Transverse colon (tissue), 4 donors: Measurements from ENCODE around the gene MS4A18. TPM values are rescaled to one million over a fixed set of nuclear protein-coding genes. Genes with fewer than 3 reads are reported as not detected.
A peak's percentile ranks its signal among the peaks of the same experiment; 100 is the strongest.

Source experiments
- DNase-seq: peaks from one replicate; pipeline ENCODE4 v3.0.0-alpha.2; 2019
- H3K27ac ChIP-seq, 4 donors: fragments of 200-600 bp; sonication (generic); 2 replicates each; pipeline ENCODE4 v1.5.1; 2016 to 2018; ENCODE audit warnings: inconsistent platforms in 4 of 4
- H3K27me3 ChIP-seq: fragments of 200-600 bp; sonication (generic); 2 replicates; pipeline ENCODE4 v1.5.1; 2017; ENCODE audit warnings: inconsistent platforms
- H3K36me3 ChIP-seq, 4 donors: fragments of 200-600 bp; sonication (generic); 2 replicates each; pipeline ENCODE4 v1.5.1; 2017 to 2019; ENCODE audit warnings: inconsistent platforms in 4 of 4
- H3K4me1 ChIP-seq, 4 donors: fragments of 200-600 bp; sonication (generic); 2 replicates each; pipeline ENCODE4 v1.5.1; 2017 to 2020; ENCODE audit warnings: inconsistent platforms in 4 of 4
- H3K4me3 ChIP-seq, 4 donors: fragments of 200-600 bp; sonication (generic); 1 replicate in 1 of 4; 2 replicates in 3 of 4; pipeline versions ENCODE4 v1.5.1 to v1.6.1; 2017 to 2019; ENCODE audit warnings: inconsistent platforms in 4 of 4
- H3K9me3 ChIP-seq, 2 donors: fragments of 200-600 bp; sonication (generic); 2 replicates each; pipeline ENCODE4 v1.5.1; 2017 to 2019; ENCODE audit warnings: inconsistent platforms in 2 of 2
- CTCF ChIP-seq, 5 experiments: fragments of 200-600 bp in 3 of 5; fragments of 450-650 bp in 2 of 5; sonication (generic) in 3 of 5; IDR thresholded peaks; 1 replicate in 2 of 5; 2 replicates in 3 of 5; pipeline ENCODE4 v1.5.1; 2016 to 2017; ENCODE audit warnings: antibody characterized with exemption in 5 of 5, inconsistent platforms in 3 of 5, mild to moderate bottlenecking in 2 of 5, moderate library complexity in 1 of 5
- EP300 ChIP-seq: sonication (generic); formaldehyde crosslinking; IDR thresholded peaks from one replicate; pipeline ENCODE4 v1.6.1; 2017; ENCODE audit warnings: antibody characterized with exemption, low read depth
- POLR2A ChIP-seq: fragments of 450-650 bp; IDR thresholded peaks from one replicate; pipeline ENCODE4 v1.6.1; 2016; ENCODE audit warnings: antibody characterized with exemption, mild to moderate bottlenecking, moderate library complexity
- POLR2AphosphoS5 ChIP-seq, 3 donors: sonication (generic); formaldehyde crosslinking; IDR thresholded peaks; one replicate each; pipeline ENCODE4 v1.6.1; 2016; ENCODE audit warnings: antibody characterized with exemption in 3 of 3
- WGBS, 2 donors: methylation state at CpG; one replicate each; pipeline ENCODE4 v1.1.5; 2018; ENCODE audit warnings: low coverage in 1 of 2; 5-methylcytosine and 5-hydroxymethylcytosine counted together
- in situ Hi-C, 4 donors: fragments of 200-750 bp; cut with MboI; loops; one replicate each; pipeline versions ENCODE4 v1.15.0 to v1.15.1; 2017; ENCODE audit warnings: low sequenced_read_pairs in 3 of 4, low pct_ligation_motif_present in 1 of 4, low pct_unique_long_range_greater_than_20kb in 1 of 4
- intact Hi-C: fragments of 100-400 bp; cut with DNase I; formaldehyde crosslinking; loops from one replicate; pipeline ENCODE4 v1.15.1; 2023; ENCODE audit warnings: low total_unique reads
- total RNA-seq, 4 donors: library from RNA; depleted of rRNA; stranded (reverse); fragments of >200 nt; gene quantifications; one replicate each; pipeline ENCODE4 v1.1.0, GENCODE V29; 2016

The MS4A18 gene
- total RNA-seq, 4 donors from 2014 or later: not detected

- H3K4me3 ChIP-seq: no peak overlapping the region
- H3K9me3 ChIP-seq: no peaks in the 10 kb centered on the region
- peaks cover 5% of the 10 kb centered on the region for H3K27me3 ChIP-seq
- DNase-seq: no peak
- no peaks in the 10 kb centered on the region for H3K4me1 ChIP-seq
- in situ Hi-C loops (no loop called here), intact Hi-C loops (no loop called here)
- H3K27ac ChIP-seq: no peak overlapping the region
- H3K36me3 ChIP-seq: no peaks in the 10 kb centered on the region
- 68% methylated on average over 11 of the region's 11 CpGs; no CpG with 5 or more reads in 1 of the 2 donors for WGBS, 2 donors
- no peak for TF ChIP-seq POLR2A
- peak in 4 of 5 experiments; percentile 29 to 44 (median 39) for TF ChIP-seq CTCF (IDR thresholded peaks at IDR 0.05)
Observed at GRCh38 chr11:60762851-60763691, 38.6 kb downstream of the MS4A18 start.

- Histone ChIP-seq H3K4me1 (no peaks in the 10 kb centered on the region), H3K27ac (no peak overlapping the region), H3K4me3 (no peak overlapping the region), H3K27me3 (peaks cover 5% of the 10 kb centered on the region), H3K36me3 (no peaks in the 10 kb centered on the region), H3K9me3 (no peaks in the 10 kb centered on the region)
- 78 to 84% methylated on average over 2 to 11 of the region's 11 CpGs for WGBS, 2 donors
- no peak for DNase-seq
- TF ChIP-seq EP300: no peak
- in situ Hi-C loops: no loop called here
- intact Hi-C loops: no loop called here
Observed at GRCh38 chr11:60763692-60764369, 39.3 kb downstream of the MS4A18 start.

GRCh38 chr11:60764879-60765278, 40.4 kb downstream of the MS4A18 start:
- DNase-seq: no peak
- Histone ChIP-seq H3K27me3 (peaks cover 5% of the 10 kb centered on the region), H3K9me3 (no peaks in the 10 kb centered on the region), H3K27ac (no peak overlapping the region), H3K4me1 (no peaks in the 10 kb centered on the region), H3K4me3 (no peak overlapping the region), H3K36me3 (no peaks in the 10 kb centered on the region)
- TF ChIP-seq POLR2A: no peak
- TF ChIP-seq EP300: no peak
- TF ChIP-seq CTCF (IDR thresholded peaks at IDR 0.05): no peak
- no peak for TF ChIP-seq POLR2AphosphoS5 (IDR thresholded peaks at IDR 0.05)
- intact Hi-C loops (no loop called here), in situ Hi-C loops (no loop called here)
- WGBS, 2 donors: 14 to 17% methylated on average over 1 of the region's 1 CpG

- no peaks in the 10 kb centered on the region for H3K9me3 ChIP-seq
- H3K4me3 ChIP-seq: no peak overlapping the region
- intact Hi-C loops (no loop called here), in situ Hi-C loops (no loop called here)
- DNase-seq: no peak
- 74 to 82% methylated on average over 2 to 5 of the region's 5 CpGs for WGBS, 2 donors
- peaks cover 5% of the 10 kb centered on the region for H3K27me3 ChIP-seq
- H3K4me1 ChIP-seq: no peaks in the 10 kb centered on the region
- H3K27ac ChIP-seq: no peak overlapping the region
- no peaks in the 10 kb centered on the region for H3K36me3 ChIP-seq
- no peak for TF ChIP-seq POLR2A
- no peak for TF ChIP-seq CTCF (IDR thresholded peaks at IDR 0.05)
- TF ChIP-seq POLR2AphosphoS5 (IDR thresholded peaks at IDR 0.05): no peak
- TF ChIP-seq EP300: no peak
Observed at GRCh38 chr11:60765355-60765754, 40.8 kb downstream of the MS4A18 start.
